NCI-H1436 treated with DMSO at 0.1 percent for 48 hours (cell line): Measurements from ENCODE around the gene SERPINA9.
"Not testable (repeated sequence)": the region's sequence is repeated elsewhere in the genome, so short reads cannot be mapped to it uniquely, and the experiment has no call there.

ENCODE experiments used
- DNase-seq: peaks from one replicate; lab custom pipeline; 2025; lab: John Stamatoyannopoulos, UW

SERPINA9 gene

GRCh38 chr14:94486883-94487282 lies 10.9 kb upstream of the SERPINA9 start:
- DNase-seq, result no peak

GRCh38 chr14:94485944-94486841 lies 10.2 kb upstream of the SERPINA9 start:
- DNase-seq, result no peak

- DNase-seq, result no peak
These were observed 8.5 kb upstream of the SERPINA9 start for GRCh38 chr14:94484481-94484880.

GRCh38 chr14:94483729-94484275 lies 7.8 kb upstream of the SERPINA9 start:
- DNase-seq, result no peak

- DNase-seq, result no peak
These were observed 7.1 kb upstream of the SERPINA9 start for GRCh38 chr14:94483071-94483451.

GRCh38 chr14:94482132-94483070 lies 6.4 kb upstream of the SERPINA9 start:
- not testable (repeated sequence) for DNase-seq

GRCh38 chr14:94481468-94482131 lies 5.6 kb upstream of the SERPINA9 start:
- DNase-seq, result no peak

- no peak for DNase-seq
These were observed 4.8 kb upstream of the SERPINA9 start for GRCh38 chr14:94480809-94481208.

GRCh38 chr14:94478420-94478819 lies 2.4 kb upstream of the SERPINA9 start:
- DNase-seq, result no peak

- DNase-seq, result no peak
These were observed 1.4 kb downstream of the SERPINA9 start for GRCh38 chr14:94474581-94475031.

GRCh38 chr14:94473666-94474410 lies 2.2 kb downstream of the SERPINA9 start:
- DNase-seq, result no peak

- DNase-seq, result no peak
These were observed 3.2 kb downstream of the SERPINA9 start for GRCh38 chr14:94472842-94473241.

- no peak for DNase-seq
These were observed 5.0 kb downstream of the SERPINA9 start for GRCh38 chr14:94471045-94471444.

GRCh38 chr14:94470311-94470710 lies 5.7 kb downstream of the SERPINA9 start:
- no peak for DNase-seq

GRCh38 chr14:94469261-94469660 lies 6.7 kb downstream of the SERPINA9 start:
- no peak for DNase-seq

GRCh38 chr14:94467728-94468520 lies 8.1 kb downstream of the SERPINA9 start:
- DNase-seq, result no peak

GRCh38 chr14:94466706-94467370 lies 9.2 kb downstream of the SERPINA9 start:
- DNase-seq, result no peak

GRCh38 chr14:94465042-94465441 lies 11.0 kb downstream of the SERPINA9 start:
- DNase-seq, result no peak

GRCh38 chr14:94464290-94464689 lies 11.7 kb downstream of the SERPINA9 start:
- DNase-seq, result no peak
